Chondrocyte (in vitro differentiated cells): ENCODE measurements around the gene RNF148. TPM values are rescaled to one million over a fixed set of nuclear protein-coding genes. Genes with fewer than 3 reads are reported as not detected.

Experiments
- DNase-seq: peaks from one replicate; pipeline ENCODE4 v3.0.0; 2021; ENCODE audit warnings: mixed read lengths, low spot score
- H3K27ac Mint-ChIP-seq: one replicate; pipeline ENCODE4 v1.8.0; 2021; ENCODE audit warnings: mild to moderate bottlenecking, moderate library complexity, mixed read lengths; ENCODE audit not compliant: unreplicated experiment
- H3K27me3 Mint-ChIP-seq: 2 replicates; pipeline ENCODE4 v1.8.0; 2021; ENCODE audit warnings: low read depth, mixed read lengths
- H3K36me3 Mint-ChIP-seq: 2 replicates; pipeline ENCODE4 v1.8.0; 2021; ENCODE audit warnings: low read depth, mixed read lengths
- H3K4me1 Mint-ChIP-seq: 2 replicates; pipeline ENCODE4 v1.8.0; 2021; ENCODE audit warnings: low read depth, mild to moderate bottlenecking, mixed read lengths
- H3K4me3 Mint-ChIP-seq: one replicate; pipeline ENCODE4 v1.8.0; 2021; ENCODE audit warnings: mild to moderate bottlenecking, moderate library complexity, mixed read lengths; ENCODE audit not compliant: unreplicated experiment
- H3K9me3 Mint-ChIP-seq: 2 replicates; pipeline ENCODE4 v1.8.0; 2021; ENCODE audit warnings: low read depth, mixed read lengths
- total RNA-seq: library from RNA; stranded (reverse); gene quantifications from 3 replicates; pipeline ENCODE4 v1.2.1, GENCODE V29; 2021
- TF ChIP-seq, protein P1 (sequence below): fragments of 200-600 bp; sonication (generic); IDR thresholded peaks from 2 replicates; pipeline ENCODE4 v1.5.0; 2021; ENCODE audit warnings: antibody characterized with exemption, mild to moderate bottlenecking, moderate library complexity

Gene RNF148
- total RNA-seq, 1 donor from 2014 or later: not detected

DNA sequence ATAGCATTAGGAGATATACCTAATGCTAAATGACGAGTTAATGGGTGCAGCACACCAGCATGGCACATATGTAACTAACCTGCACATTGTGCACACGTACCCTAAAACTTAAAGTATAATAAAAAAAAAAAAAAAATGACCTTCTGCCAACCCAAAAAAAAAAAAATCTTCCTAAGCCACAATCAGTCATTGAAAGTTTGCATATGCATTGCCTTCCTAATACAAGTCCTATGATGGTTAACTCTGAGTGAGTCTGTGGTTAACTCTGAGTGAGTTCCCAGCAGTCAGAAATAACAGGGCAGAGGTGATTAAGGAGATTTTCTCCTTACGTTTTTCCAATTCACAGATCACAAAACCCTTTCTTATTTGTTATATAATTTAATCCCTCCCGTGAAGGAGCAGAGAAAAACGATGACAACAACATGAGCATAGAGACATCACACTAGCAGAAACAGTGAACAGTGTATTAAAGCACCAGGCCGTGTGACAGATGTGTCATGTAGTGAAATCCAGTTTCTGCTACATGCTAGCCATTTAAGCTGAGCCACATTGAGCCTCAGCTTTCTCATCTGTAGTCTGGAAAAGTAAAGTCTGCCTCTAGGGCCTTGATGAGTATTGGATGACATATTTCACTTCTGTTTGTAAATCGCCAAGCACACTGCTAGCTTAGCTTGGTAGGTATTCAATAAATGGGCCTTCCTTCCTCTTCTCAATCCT lies 7.4 kb upstream of the RNF148 start:
- Mint-ChIP-seq H3K27me3 (peaks cover 1% of the 10 kb centered on the region), H3K27ac (no peak overlapping the region), H3K4me1 (no peaks in the 10 kb centered on the region), H3K4me3 (no peak overlapping the region), H3K9me3 (peaks cover 4% of the 10 kb centered on the region), H3K36me3 (no peaks in the 10 kb centered on the region)
- DNase-seq: no peak
- TF ChIP-seq, protein P1, sequence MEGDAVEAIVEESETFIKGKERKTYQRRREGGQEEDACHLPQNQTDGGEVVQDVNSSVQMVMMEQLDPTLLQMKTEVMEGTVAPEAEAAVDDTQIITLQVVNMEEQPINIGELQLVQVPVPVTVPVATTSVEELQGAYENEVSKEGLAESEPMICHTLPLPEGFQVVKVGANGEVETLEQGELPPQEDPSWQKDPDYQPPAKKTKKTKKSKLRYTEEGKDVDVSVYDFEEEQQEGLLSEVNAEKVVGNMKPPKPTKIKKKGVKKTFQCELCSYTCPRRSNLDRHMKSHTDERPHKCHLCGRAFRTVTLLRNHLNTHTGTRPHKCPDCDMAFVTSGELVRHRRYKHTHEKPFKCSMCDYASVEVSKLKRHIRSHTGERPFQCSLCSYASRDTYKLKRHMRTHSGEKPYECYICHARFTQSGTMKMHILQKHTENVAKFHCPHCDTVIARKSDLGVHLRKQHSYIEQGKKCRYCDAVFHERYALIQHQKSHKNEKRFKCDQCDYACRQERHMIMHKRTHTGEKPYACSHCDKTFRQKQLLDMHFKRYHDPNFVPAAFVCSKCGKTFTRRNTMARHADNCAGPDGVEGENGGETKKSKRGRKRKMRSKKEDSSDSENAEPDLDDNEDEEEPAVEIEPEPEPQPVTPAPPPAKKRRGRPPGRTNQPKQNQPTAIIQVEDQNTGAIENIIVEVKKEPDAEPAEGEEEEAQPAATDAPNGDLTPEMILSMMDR: no peak

DNA sequence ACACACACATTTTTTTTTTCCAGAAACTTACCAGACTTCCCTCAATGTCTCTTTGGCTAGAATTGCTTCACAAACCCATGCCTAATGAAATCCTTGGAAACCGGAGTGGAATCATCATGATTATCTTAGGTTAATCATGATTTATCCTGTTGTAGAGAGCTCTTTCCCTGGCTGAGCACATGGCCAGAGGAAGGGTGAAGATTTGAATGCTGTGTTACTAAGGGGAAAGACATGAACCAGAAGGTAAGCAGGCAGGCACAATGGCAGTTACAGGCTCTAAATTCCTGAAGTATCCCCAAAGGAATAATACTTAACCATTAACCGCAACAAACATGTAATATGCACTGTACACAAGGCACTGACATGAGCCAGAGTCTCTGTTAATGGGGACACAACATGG lies 4.1 kb upstream of the RNF148 start:
- peaks cover 11% of the 10 kb centered on the region for H3K9me3 Mint-ChIP-seq
- no peaks in the 10 kb centered on the region for H3K36me3 Mint-ChIP-seq
- no peaks in the 10 kb centered on the region for H3K4me1 Mint-ChIP-seq
- no peak overlapping the region for H3K4me3 Mint-ChIP-seq
- TF ChIP-seq, protein P1: no peak
- H3K27ac Mint-ChIP-seq: no peak overlapping the region
- H3K27me3 Mint-ChIP-seq: no peaks in the 10 kb centered on the region
- DNase-seq: no peak

GRCh38 chr7:122699017-122699416 lies 3.7 kb downstream of the RNF148 start, which contains the start of gene RNF133:
RNF133 (minus strand) TSS chr7:122699117; CDS start chr7:122698918, 199 bp downstream.
- Mint-ChIP-seq H3K4me3 (no peak within 1 kb of the TSS), H3K4me1 (no peaks in the 10 kb centered on the region), H3K27ac (no peak within 1 kb of the TSS), H3K36me3 (no peaks in the 10 kb centered on the region), H3K9me3 (peaks cover 8% of the 10 kb centered on the region), H3K27me3 (peaks cover 4% of the 10 kb centered on the region)
- DNase-seq: no peak
- TF ChIP-seq, protein P1: no peak

- Mint-ChIP-seq H3K36me3 (no peaks in the 10 kb centered on the region), H3K27me3 (peaks cover 4% of the 10 kb centered on the region), H3K27ac (no peak overlapping the region), H3K9me3 (peaks cover 5% of the 10 kb centered on the region), H3K4me1 (no peaks in the 10 kb centered on the region), H3K4me3 (no peak overlapping the region)
- DNase-seq: no peak
- TF ChIP-seq, protein P1: no peak
Observed at GRCh38 chr7:122695816-122696215, 6.9 kb downstream of the RNF148 start.

GRCh38 chr7:122694697-122695096 lies 8.0 kb downstream of the RNF148 start:
- TF ChIP-seq, protein P1: no peak
- H3K27ac Mint-ChIP-seq: no peak overlapping the region
- no peaks in the 10 kb centered on the region for H3K4me1 Mint-ChIP-seq
- peaks cover 4% of the 10 kb centered on the region for H3K27me3 Mint-ChIP-seq
- no peak for DNase-seq
- H3K9me3 Mint-ChIP-seq: peaks cover 5% of the 10 kb centered on the region
- no peaks in the 10 kb centered on the region for H3K36me3 Mint-ChIP-seq
- no peak overlapping the region for H3K4me3 Mint-ChIP-seq
